KG1 (cell line): Measurements from ENCODE around the gene FANCC.

ENCODE experiments used
- DNase-seq: peaks from one replicate; lab custom pipeline; 2025; lab: John Stamatoyannopoulos, UW

Gene FANCC

DNA sequence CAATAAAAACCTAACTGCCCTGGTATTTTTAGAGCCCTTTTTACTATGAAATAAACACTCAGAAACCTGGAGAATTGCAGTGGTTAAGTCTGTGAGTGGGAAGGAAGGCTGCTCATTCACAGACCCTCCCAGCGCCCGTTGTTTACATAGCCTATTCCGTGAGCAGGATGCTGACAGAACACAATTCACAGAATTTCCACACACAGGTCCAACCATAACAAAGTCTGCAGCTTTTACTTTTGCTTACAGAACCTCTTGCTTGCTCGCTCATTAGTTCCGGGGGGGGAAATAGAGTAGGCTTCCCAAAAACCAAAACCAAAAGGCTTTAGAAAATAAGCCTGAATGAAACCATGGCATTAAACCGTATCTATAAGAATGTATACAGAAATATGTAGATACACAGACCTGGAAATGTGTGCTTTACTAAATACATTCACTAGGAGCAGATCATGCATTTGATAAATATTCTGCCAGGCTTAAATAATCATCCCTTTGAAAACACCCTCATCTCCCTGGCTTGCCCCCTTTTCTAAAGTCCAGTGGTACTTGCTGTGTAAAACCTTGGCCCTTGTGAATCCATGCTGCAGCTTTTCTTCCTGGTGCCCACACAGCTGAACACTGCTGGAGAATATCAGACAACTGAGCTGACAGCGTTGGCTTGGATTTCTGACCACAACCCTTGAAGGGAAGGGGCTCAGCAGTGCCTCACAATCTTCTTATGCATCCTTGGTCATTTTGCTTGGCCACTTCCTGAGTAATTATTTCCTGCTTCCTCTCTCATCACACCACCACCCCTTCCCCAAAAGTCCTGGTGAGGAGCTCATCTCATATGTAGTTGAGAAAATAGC, 128.0 kb downstream of the FANCC start:
- no peak for DNase-seq

DNA sequence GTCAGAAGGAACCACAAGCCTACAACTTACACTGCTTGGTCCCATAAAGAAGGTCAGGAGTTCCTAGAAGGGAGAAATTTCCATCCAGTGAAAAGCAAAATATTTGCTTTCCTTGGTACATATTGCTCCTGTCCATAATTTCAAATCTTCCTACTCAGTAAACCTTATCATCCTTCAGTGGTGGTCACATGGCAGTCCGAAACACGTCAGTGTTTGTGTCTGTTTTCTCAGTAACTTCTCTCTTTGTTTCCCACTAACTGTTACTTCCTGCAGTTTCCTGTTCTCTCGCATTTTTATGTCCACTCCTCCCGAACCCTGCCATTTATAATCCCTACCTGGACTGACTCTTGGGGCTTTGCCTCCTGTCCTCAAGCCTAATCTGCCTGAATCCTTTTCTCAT, 129.1 kb downstream of the FANCC start:
- DNase-seq, result no peak

DNA sequence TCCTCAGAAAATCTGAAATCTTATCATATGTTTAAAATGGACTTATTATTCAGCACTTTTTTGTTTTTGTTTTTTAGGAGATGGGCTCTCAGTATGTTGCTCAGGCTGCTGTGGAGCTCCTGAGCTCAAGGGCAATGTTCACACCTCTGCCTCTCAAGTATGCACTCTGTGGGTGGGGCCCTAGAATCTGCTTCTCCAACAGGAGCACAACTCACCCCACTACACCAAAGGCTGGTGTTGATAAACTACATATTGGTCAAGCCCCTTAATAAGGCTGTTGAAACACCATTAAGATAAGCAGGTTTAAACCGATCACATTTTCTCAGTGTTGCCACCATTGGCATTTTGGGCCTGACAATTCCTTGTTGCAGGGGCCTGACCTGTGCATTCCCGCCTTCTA, 131.6 kb downstream of the FANCC start:
- DNase-seq, result no peak

GRCh38 chr9:95182854-95183563, 134.5 kb downstream of the FANCC start:
- no peak for DNase-seq

DNA sequence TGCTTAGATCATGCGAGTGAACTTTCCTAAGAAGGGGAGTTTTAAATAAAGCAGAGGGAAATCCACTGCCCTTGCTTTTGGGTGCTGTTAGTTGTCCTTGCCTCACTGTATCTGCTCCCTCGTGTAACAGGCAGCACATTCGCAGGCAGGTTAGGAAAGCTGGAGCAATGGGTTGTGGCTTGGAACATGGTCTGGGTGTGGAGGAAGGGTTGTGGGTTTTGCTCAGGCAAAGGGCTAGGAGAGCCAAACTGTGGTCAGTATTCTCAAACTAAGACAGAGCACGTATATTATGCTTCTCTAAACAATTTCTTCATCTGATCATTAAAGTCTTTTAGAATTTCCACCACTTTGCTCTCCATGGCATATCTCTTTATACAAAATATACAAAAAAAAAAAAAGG, 135.7 kb downstream of the FANCC start:
- no peak for DNase-seq

DNA sequence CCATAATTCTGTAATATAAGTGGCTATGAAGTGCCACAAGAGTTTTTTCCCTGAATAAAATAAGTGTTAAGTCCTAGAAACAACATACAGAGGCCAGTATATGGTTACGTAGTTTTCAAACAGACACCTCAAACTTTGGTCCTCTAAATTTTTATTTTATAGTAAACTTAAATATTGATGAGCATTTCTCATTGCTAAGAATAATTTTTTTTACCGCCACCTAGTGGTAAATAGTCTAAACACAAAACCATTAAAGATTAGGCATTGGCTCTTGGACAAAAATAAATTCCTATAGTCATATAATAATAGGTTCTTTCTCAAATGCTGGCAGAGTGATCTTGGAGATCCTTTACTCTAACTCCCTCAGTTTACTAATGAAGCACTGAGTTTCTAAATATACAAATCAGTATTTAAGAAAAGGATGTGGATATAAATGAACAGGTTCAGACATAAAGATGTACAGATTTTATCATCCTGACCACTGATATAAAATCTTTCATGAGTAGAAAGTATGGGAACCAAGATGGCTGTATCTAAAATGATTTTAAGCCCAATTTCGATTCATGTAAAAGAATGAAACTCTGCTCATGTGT, 136.2 kb downstream of the FANCC start:
- peak; percentile 16 for DNase-seq

DNA sequence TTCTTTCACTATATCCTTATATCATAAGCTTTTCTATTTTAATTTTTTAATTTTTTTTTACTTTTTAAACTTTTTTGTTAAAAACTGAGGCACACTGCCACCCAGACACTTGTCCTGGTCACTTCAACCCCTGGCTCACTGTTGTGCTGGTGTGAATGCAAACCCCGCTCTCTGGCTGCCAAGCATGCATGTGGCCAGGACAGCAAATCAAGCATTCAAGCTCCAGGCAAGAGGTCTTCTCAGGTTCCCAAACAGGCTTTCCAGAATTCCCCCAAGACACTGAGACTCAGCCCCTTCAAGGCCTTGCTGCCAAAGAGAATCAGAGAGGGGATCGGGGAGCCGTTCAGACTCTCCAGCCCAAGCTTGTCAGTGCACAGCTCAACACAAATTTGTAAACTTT, 139.9 kb downstream of the FANCC start:
- DNase-seq, result no peak

DNA sequence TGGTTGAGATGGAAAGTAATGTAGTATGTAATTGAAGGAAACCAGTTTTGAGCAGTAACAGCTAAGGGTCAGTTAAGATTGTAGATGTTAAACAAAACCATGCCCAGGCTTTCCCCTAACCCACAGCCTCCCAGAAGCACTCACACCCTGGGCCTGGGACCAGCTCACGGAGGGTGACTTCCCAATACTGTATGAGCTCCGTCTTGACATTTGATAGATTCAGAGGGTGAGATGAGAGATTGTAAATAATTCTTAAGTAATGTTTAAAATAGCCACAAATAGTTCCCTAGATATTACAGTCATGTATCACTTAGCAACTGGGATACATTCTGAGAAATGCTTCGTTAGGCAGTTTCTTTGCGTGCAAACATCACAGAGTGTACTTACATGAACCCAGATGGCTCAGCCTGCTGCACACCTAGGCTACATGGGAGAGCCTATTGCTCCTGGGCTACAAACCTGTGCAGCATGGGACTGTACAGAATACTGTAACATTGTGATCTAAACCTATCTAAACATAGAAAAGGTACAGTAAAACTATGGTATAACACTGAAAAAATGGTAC, 140.7 kb downstream of the FANCC start:
- DNase-seq, result no peak

DNA sequence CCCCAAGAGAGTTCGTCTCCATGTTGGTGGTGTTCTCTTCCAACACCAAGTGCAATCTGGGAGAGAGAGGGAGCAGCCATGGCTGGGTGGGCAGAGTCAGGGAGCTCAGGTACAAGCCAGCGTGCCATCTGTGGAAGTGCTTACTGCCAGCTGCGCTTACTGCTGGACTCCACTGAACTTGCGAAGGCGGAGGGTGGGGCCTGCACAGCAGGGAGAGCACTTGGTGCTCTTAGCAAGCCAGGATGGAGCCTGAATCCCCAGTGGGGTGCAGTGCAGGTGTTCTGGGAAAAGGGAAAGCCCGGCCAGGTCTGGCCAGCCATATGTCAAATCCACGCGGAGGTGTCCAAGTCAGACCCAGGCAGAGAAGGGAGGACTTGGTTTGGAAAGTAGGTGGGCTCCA, 142.0 kb downstream of the FANCC start:
- DNase-seq, result no peak

GRCh38 chr9:95174038-95174437, 143.5 kb downstream of the FANCC start:
- no peak for DNase-seq

DNA sequence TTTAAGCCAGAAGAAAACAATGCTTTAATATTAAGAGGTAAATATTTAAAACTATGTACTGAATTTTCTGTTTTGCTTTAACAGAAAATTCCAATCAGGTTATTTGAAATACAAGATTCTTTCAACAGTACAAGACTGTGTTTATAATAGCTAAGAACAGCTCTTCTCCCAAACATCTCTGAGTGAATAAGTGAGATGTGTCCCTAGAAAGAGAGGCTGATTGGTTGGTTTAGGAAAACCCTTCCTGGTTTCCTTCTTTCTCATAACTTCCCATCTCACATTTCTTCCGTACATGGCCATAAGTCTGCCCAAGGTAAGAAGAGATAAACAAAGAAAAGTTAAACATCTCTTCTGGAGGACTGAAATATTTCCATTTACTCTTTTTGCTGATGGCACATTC, 145.9 kb downstream of the FANCC start:
- no peak for DNase-seq

DNA sequence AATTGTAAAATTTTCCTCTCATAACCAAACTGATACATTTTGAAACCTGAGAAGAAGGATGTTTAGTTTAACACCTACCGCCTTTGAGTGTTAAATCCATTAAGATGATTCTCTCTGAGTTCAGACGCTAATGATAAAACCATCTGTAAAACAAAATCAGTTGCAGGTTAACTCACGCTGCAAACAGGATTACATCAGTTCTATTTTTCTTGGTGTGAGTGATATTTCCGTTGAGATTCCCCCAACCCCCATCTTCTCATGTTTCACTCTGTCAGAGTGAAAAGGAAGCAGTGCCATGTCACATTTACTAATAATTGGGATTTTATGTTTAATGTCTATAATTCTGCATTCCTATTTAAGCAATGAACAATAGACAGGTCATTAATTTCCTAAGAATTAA, 146.5 kb downstream of the FANCC start:
- DNase-seq, result no peak

DNA sequence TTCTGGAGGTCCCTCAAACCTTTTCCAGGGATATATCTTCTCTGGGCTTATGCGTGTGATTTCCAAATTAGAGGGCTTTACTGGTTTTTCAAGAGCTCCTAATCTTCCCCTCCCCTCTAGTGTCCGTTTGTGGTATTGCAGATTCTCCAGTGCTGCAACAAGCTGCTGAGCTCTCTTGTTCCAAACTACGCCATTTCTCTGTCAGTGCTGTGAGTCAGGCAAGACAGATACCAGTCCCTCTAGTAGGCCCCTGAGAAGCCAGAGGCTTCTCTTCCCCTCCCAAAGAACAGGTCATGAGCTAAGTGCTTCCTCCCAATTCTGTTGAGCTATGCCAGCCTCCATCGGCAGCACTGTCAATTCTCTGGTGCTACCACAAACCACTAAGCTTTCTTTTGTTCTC, 149.5 kb downstream of the FANCC start:
- DNase-seq, result peak; percentile 38

GRCh38 chr9:95165004-95165403, 152.5 kb downstream of the FANCC start:
- no peak for DNase-seq

DNA sequence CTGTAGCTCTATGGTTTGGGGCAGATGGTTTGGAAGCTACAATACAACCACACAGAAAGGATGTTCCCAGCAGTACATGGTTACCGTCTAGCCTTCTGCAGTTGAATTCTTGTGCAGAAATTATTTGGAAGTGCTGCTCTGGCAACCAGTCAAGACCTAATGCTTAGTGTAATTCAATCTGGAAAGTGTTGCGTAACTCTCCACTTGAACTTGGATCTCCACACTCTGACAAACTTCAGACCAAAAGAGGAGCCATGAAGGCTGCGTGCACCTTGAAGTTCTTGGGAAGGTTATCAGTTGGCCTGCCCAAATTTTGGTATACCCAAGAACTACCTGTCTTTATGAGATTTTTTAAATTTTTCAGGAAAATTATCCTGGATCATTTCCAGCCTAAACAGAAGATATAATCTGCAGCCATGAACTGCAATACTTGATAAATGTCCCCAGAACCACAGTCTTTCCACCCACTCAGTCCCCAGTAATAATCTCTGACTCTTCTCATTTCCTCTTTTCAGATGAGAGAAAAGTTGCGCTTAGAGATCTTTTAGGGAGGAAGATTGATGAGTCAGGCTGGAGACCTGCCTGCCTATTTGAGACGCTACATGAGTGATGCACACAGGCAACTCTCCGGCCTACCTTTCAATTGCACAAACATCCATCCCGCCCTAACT, 159.9 kb downstream of the FANCC start:
- no peak for DNase-seq

- no peak for DNase-seq
Observed at GRCh38 chr9:95156074-95156473, 161.4 kb downstream of the FANCC start.

DNA sequence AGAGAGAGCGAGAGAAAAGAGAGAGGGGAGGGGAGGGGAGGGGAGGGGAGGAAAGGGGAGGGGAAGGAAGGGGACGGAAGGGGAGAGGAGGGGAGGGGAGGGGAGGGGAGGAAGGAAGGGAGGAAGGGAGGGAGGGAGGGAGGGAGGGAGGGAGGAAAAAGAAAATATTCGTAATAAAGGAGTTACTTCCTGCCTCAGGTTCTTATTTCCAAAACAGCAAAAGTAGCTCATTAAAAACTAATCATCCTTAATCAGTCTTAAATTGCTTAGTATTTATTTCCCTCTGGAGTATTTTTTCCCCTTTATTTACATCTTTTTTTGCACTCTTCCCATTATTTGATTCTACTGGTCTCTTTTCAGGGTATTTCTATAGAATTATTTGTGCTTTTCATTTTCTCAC, 162.3 kb downstream of the FANCC start:
- DNase-seq, result no peak

DNA sequence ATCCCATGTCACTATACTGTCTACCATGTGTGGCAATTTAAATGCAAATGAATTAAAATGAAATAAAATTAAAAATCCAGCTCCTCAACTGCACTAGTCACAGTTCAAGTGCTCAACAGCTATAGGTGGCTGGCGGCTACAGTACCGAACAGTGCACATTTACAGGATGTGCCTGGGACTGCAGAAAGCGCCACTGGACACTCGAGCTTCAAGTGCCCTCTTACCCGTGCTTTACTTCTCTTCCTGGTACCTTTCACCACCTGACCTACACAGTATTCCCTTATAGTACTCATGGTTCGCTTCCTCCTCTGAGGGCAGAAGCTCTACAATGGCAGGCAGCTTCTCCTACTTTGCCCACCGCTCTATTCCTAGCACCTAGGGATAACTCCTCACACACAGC, 166.6 kb downstream of the FANCC start:
- DNase-seq, result no peak

DNA sequence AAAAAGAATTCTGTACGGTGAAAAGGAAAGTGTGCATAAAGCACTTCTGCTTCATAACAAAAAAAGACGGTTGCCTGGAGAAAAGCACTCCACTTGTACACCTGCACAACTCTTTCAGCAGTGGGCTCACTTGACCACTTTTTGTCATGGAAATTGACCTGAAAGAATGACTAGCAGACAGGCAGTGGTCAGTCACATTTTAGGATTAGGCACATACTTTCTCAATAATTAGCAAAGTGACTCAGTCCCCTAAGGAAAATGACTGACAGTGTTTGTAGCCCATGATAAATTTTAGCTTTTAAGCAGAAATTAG, 169.3 kb downstream of the FANCC start:
- no peak for DNase-seq

DNA sequence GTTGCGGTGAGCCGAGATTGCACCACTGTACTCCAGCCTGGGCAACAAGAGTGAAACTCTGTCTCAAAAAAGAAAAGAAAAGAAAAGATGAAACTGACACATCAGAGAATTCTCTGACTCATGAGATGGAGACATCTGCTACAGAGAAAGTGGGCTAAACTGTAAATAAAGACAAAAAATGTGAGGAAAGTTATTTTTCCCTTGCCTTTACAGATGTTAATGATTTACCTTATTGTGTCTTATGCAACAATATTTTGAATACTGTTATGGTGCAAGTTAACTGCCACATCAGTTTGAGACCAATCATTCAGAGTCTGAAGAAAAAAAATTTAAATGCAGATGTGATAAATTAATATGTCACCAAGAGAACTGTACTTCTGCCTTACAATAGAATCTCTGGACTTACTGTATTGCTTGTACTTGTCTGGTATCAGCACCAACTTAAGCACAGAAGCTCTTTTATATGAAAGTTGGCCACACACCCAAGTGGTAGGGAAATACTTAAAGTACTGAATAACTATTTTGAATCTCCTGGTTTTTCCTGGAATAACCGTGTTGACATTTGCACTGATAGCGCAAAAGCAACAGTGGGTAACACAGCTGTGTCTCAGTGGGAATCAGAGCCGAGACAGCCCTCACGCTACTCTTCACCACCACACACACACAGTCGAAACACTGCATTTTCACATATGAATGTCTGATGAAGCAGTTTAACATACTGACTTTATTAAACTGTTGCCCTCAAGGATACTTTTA, 169.9 kb downstream of the FANCC start:
- no peak for DNase-seq
